Left renal pelvis (tissue), 4 donors: ENCODE data around the gene CNPY1. TPM values are rescaled to one million over a fixed set of nuclear protein-coding genes. Genes with fewer than 3 reads are reported as not detected.

ENCODE experiments used
- DNase-seq, 4 donors: peaks; one replicate each; pipeline ENCODE4 v3.0.0-alpha.2; 2013; ENCODE audit warnings: low read depth in 4 of 4, low spot score in 3 of 4
- polyA plus RNA-seq, 4 donors: library from polyadenylated mRNA; unstranded; fragments of 120-200 nt; gene quantifications; one replicate each; pipeline ENCODE4 v1.2.1, GENCODE V29; 2013; ENCODE audit not compliant: insufficient read length in 4 of 4

The CNPY1 gene
- polyA plus RNA-seq, 4 donors = not detected

GRCh38 chr7:155469311-155470185 is 76.8 kb downstream of the CNPY1 start:
- DNase-seq = no peak

- no peak for DNase-seq
Observed at GRCh38 chr7:155468785-155469148, 77.6 kb downstream of the CNPY1 start.

DNA sequence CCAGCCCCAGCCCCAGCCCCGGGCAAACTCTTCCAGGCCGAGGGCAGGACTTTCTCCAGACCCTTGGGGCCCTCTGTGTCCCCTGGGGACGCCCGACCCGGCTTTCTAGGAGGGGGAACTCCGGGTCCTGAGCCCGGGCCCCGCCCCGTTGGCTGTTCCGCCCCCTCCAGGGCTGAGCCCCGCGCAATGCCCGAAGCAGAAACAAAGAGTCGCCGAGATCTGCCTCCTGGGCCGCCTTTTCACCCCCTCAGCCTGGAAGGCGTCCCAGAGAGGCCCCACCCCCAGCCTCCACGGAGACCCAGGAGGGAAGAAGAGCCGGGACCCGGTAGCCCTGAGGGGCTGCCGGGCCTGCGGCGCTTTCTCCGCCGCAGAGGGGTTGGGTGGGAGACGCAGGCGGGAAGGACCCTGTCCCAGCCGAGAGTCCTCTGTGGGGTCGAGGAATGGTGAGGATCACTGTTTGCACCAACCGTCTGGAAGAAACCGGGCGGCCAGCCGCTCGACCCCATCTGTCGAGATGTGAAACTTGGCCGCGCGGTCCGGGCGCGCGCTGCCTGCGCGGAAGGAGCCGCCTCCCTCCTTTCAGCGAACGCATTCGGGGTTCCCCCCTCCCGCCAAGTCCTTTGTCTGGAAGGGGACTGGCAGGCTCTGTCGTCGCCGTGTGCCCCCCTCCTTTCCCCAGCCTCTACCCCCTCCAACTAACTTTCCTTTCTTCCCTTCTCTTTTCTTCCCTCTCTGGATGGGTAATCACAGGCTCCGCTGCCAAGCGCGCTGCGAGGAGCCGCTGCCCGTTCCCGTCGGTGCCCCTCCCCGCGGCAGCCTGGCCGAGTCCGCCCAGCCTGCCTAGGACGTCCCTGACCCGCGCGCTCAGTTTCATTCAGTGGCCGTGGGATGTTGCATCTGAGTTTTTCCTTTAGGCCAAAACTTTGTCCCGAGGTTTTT is 78.2 kb downstream of the CNPY1 start:
- no peak for DNase-seq

- DNase-seq = no peak
Observed at GRCh38 chr7:155466814-155467733, 79.3 kb downstream of the CNPY1 start.

- DNase-seq = no peak
Observed at GRCh38 chr7:155466142-155466813, 80.1 kb downstream of the CNPY1 start.

DNA sequence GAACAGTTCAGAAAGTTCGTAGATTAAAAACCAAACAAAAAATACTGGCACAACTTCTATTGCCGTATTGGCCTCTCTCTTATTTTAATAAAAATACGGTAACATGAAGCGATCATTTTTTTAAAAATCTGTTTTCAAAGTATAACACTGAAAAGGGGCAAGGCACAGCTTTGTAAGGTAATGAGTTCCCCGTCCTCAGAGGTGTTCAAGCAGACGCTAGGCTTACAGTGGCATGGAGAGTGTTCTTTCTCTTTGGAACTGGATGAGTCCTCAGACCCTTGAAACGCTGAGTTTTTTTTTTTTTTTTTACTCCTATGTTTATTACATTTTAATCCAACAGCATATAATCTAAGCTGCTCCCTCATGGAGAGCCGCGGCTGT is 80.6 kb downstream of the CNPY1 start:
- DNase-seq = no peak

DNA sequence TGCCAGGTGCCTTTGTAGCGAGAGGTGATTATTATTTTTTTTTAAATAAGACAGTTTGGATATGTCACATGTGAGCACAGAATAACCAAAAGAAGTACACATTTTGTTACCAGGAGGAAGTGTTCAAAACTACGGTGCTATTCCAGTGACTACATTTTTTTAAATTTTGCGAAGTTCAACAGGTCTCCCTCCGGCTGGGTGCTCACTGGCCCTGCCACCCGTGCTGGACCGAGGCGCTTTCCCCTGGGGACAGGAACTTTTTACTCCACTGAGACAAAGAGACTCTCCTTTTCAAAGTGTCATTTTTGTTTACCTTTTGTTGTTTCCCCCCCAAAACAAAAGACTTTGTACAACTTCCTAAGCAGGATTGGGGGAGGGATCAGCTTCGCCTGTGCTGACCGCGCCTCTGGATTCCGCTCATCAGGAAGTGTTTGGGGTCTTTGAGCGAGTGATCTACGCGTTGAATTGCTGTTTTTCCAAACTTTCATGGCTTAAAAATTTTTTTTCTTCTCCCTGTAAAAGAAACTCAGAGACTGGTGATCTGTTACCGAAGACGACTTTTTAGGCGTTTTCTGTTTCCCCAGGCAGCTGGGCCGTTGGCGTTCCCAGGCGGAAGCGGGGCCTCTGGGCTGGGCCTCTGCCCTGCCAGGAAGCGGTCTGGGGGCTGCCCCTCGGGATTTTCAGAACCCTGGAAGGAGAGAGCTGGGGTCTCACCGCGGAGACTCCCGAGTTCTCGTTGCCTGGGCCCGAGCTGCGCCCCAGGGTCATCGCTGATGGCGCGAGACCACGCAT is 81.2 kb downstream of the CNPY1 start:
- DNase-seq = no peak

DNA sequence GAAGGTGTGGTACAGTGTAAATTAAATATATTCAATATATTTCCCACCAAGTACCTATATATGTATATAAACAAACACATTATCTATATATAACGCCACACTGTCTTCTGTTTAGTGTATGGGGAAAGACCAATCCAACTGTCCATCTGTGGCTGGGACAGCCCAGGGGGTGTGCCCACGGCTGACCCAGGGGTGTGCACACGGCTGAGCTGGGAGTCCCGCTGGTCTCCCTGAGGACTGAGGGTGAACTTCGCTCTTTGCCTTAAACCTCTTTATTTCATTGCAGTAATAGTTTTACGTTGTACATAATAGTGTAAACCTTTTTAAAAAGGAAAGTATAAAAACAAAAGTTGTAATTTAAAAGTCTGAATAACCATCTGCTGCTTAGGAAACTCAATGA is 82.2 kb downstream of the CNPY1 start:
- DNase-seq = no peak

DNA sequence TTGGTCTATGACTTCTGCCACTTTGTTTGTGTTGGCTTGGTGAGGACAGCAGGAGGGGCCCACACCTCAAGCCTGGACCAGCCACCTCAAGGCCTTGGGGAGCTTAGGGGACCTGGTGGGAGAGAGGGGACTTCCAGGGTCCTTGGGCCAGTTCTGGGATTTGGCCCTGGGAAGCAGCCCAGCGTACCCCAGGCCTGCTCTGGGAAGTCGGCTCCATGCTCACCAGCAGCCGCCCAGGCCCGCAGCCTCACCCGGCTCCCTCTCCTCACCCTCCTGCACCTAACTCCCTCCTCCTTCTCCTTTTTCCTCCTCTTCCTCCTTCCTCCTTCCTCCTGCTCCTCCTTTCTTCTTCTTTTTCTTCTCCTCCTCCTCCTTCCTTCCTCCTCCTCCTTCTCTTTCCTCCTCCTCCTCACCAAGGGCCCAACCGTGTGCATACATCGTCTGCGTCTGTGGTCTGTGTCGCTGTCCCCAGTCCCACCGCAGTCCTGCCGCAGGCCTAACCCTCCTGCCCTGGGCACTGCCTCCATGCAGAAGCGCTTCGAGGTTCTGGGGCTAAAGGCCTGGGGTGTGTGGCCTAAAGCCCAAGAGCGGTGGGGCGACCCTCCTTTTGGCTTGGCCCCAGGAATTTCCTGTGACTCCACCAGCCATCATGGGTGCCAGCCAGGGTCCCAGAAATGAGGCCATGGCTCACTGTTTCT is 83.1 kb downstream of the CNPY1 start:
- DNase-seq = no peak

DNA sequence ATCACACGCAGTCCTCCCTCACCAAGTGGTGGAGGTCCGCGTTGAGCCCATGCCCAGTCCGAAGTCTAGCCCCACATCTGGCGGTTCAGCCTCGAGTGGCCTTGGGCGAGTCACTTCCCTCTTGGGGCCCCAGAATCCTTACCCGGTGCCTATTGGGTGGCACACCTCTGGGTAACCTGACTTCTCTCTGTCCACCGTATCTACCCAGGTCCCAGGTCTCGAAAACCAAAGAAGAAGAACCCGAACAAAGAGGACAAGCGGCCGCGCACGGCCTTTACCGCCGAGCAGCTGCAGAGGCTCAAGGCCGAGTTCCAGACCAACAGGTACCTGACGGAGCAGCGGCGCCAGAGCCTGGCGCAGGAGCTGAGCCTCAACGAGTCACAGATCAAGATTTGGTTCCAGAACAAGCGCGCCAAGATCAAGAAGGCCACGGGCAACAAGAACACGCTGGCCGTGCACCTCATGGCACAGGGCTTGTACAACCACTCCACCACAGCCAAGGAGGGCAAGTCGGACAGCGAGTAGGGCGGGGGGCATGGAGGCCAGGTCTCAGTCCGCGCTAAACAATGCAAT is 84.1 kb downstream of the CNPY1 start:
- no peak for DNase-seq

DNA sequence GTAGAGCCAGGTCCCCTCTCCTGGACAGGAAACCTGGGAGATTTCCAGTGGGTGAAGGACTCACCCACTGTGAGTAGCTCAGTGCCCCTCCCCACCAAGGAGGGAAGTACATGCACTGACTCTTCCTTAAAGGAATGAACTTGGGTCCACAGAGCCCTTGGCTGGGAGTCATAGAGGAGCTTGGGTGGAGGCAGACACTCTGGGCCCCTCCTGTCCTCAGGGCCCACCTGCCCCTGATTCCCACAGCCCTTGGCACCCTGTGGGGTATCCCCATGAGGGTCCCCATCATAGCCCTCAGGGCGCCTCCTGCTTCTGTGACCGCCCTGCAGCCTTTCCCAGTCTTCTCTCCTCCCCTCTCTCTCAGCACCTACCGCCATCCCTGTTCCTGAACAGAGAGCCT is 84.7 kb downstream of the CNPY1 start:
- DNase-seq = no peak

GRCh38 chr7:155460926-155461613 is 85.3 kb downstream of the CNPY1 start:
- DNase-seq = no peak

- no peak for DNase-seq
Observed at GRCh38 chr7:155459700-155460461, 86.5 kb downstream of the CNPY1 start.

DNA sequence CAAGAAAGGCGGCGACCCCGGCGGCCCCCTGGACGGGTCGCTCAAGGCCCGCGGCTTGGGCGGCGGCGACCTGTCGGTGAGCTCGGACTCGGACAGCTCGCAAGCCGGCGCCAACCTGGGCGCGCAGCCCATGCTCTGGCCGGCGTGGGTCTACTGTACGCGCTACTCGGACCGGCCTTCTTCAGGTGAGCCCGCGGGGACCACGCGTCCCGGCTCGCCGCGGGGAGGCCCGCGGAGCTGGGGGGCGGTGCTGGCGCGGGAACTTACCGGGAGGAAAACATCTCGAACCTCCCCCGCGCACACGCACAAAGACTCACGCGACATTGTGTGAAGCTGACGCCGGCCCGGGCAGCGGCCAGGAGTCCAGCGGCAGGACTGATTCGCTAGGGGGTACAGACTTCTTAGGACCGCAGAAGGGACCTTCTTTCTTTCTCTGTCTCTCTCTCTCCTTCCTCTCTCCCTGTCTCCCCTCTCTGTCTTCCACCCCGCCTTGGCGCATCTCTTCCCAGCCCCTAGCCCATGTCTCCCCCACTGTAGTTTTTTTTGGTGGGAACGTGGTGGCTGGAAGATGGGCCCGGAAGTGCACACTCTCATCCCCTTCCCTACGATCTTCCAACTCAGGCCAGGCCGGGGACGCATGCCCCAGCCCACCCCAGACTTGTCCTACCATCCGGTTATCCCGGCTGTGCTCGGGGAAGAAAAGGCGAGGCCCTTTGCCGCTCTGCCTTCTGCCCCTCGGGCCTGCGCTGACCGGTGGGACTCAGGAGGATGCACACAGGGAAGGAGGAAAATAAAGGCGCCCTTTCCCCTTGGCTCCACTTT is 87.3 kb downstream of the CNPY1 start:
- no peak for DNase-seq

GRCh38 chr7:155458111-155458877 is 88.1 kb downstream of the CNPY1 start, which contains the start of gene EN2:
Gene EN2, plus strand, starts transcription at chr7:155458129. Its CDS starts 249 bp downstream, at chr7:155458378.
- DNase-seq = no peak
